ENCODE results near the gene CCDC90B. TPM values are rescaled to one million over a fixed set of nuclear protein-coding genes. Genes with fewer than 3 reads are reported as not detected.
A peak's percentile ranks its signal among the peaks of the same experiment; 100 is the strongest.

Gene CCDC90B
- total RNA-seq, 1 donor from 2014 or later: 23.4 TPM

DNA sequence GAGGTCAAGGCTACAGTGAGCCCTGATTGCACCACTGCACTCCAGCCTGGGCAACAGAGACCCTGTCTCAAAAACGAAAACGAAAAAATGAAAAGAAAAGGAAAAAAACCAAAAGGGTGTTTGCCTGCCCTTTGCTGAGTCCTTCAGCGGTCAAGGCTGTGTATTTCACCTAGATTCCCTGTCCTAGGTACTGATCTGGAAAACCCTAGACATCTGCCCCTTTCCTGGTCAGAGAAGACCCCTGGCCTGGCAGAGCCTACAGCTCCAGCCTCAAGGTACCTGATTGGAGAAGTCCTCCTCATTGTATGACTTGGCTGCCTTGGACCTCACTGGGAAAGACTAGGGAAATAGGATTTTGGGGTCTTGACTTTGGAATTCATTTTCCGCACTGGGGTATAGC is 8.0 kb upstream of the CCDC90B start:
- Histone ChIP-seq H3K4me1 (peaks cover 5% of the 10 kb centered on the region), H3K9me3 (no peaks in the 10 kb centered on the region), H3K4me3 (no peak overlapping the region), H3K27me3 (no peaks in the 10 kb centered on the region), H3K27ac (no peak overlapping the region), H3K36me3 (no peaks in the 10 kb centered on the region)
- intact Hi-C loops (cut with DNase I): no loop called here
- DNase-seq (no peak), ATAC-seq (no peak)
- TF ChIP-seq, protein P1, sequence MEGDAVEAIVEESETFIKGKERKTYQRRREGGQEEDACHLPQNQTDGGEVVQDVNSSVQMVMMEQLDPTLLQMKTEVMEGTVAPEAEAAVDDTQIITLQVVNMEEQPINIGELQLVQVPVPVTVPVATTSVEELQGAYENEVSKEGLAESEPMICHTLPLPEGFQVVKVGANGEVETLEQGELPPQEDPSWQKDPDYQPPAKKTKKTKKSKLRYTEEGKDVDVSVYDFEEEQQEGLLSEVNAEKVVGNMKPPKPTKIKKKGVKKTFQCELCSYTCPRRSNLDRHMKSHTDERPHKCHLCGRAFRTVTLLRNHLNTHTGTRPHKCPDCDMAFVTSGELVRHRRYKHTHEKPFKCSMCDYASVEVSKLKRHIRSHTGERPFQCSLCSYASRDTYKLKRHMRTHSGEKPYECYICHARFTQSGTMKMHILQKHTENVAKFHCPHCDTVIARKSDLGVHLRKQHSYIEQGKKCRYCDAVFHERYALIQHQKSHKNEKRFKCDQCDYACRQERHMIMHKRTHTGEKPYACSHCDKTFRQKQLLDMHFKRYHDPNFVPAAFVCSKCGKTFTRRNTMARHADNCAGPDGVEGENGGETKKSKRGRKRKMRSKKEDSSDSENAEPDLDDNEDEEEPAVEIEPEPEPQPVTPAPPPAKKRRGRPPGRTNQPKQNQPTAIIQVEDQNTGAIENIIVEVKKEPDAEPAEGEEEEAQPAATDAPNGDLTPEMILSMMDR (IDR thresholded peaks at IDR 0.05): no peak

DNA sequence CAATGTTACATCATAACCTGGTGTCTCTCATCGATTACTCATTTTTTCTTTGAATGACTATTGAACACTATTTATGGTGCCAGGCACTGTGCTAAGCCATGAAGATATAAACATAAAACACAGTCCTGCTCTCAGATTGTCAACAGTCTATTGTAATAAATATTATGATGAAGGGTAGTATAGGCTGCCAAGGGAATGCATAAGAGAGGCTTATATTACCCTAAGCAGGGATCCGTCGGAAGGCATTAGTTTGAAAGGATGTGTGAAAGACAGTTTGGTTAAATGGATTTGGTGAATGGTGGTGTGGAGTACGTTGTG is 7.2 kb upstream of the CCDC90B start:
- no peak for ATAC-seq
- DNase-seq: no peak
- Histone ChIP-seq H3K4me1 (peaks cover 5% of the 10 kb centered on the region), H3K4me3 (no peak overlapping the region), H3K9me3 (no peaks in the 10 kb centered on the region), H3K36me3 (no peaks in the 10 kb centered on the region), H3K27ac (no peak overlapping the region), H3K27me3 (no peaks in the 10 kb centered on the region)
- TF ChIP-seq, protein P1 (IDR thresholded peaks at IDR 0.05): no peak
- intact Hi-C loops (cut with DNase I): no loop called here

DNA sequence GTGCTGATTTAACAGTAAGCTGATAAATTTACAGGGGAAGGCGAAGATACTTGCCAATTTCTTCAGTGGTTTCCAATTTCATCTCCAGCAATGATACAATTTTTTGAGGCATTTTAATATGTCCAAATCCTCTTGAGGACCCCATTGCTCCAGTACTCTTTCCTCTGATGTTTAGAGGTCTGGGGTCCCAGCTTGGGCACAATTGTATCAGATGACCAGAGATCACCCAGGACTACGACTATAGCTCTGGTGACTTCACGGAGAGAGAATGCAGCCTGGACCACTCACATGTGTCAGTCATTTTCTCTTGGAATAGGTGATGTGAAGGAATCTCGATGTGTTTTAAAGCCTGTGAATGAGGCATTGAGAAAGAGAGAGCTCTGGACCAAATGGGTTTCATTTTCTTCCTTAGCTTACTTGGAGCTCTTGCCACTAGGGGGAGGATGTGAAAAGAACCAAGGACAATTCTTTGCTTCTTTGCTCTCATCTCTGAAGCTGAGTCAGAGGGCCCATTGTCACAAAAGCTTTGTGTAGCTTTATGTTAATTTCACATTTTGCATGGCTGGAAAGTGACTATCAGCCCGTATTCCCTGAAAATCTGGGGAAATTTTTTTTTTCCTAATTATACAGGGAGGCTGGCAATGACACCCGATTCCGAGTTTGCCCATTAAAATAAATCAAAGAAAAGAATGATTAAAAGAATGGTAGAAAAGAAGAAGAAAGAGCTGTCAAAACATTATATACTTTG is 6.7 kb upstream of the CCDC90B start:
- H3K4me3 ChIP-seq: no peak overlapping the region

DNA sequence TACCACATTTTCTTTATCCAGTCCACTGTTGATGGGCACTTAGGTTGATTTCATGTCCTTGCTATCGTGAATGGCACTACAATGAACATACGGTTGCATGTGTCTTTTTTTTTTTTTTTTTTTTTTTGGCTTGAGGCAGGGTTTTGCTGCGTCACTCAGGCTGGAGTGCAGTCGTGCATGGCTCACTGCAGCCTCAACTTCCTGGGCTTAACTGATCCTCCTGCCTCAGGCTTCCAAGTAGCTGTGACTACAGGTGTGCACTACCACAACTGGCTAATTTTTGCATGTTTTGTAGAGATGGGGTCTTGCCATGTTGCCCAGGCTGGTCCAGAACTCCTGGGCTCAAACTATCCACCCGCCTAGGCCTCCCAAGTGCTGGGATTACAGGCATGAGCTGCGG is 1.5 kb upstream of the CCDC90B start:
- H3K27me3 ChIP-seq: no peaks in the 10 kb centered on the region
- H3K4me1 ChIP-seq: peaks cover 12% of the 10 kb centered on the region
- no peaks in the 10 kb centered on the region for H3K9me3 ChIP-seq
- intact Hi-C loops (cut with DNase I): no loop called here
- TF ChIP-seq, protein P1 (IDR thresholded peaks at IDR 0.05): no peak
- no peak overlapping the region for H3K27ac ChIP-seq
- no peak overlapping the region for H3K4me3 ChIP-seq
- no peaks in the 10 kb centered on the region for H3K36me3 ChIP-seq
- ATAC-seq (no peak), DNase-seq (no peak)

More for the DNA sequence above, 6.7 kb upstream of the CCDC90B start:
- Histone ChIP-seq H3K27ac (no peak overlapping the region), H3K27me3 (no peaks in the 10 kb centered on the region), H3K4me1 (peaks cover 5% of the 10 kb centered on the region), H3K36me3 (no peaks in the 10 kb centered on the region), H3K9me3 (no peaks in the 10 kb centered on the region)
- TF ChIP-seq, protein P1 (IDR thresholded peaks at IDR 0.05): peak; percentile 71
- ATAC-seq (peak; percentile 84), DNase-seq (no peak)
- intact Hi-C loops (cut with DNase I): no loop called here

DNA sequence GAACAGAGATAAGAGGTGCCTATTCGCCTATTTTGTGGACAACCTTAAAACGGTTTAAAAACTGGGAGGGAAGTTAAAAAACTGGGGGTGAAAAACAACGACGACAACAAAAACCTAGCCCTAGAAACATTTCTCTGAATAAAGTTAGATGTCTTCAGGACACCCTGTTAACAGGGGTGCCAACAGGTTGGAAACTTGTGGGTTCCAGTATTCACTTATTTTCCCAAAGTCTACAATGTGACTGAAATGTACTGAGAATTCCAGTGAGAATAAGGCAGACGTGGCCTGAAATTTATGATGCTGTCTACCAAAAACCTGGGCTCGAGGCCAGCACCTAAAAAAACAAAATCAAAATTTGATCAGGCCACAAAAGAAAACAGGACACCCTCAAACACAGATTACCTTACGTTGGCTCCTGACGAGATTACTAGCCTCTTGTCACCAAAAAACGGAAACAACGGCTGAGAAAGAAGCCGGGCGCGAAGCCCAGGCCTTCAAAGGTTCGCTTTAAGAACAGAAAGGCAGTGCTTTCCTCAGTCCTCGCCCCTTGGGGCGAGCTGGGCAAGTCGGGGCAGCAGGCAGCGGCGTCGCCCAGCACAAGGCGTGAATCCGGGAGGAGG is 906 bp downstream of the CCDC90B start:
- no peaks in the 10 kb centered on the region for H3K27me3 ChIP-seq
- DNase-seq (no peak), ATAC-seq (peak; percentile 73)
- no peaks in the 10 kb centered on the region for H3K9me3 ChIP-seq
- TF ChIP-seq, protein P1 (IDR thresholded peaks at IDR 0.05): no peak
- peak overlapping the region; percentile 98 for H3K27ac ChIP-seq
- peaks cover 19% of the 10 kb centered on the region for H3K4me1 ChIP-seq
- H3K4me3 ChIP-seq: peak overlapping the region; percentile 88
- intact Hi-C loops (cut with DNase I): no loop called here
- H3K36me3 ChIP-seq: no peaks in the 10 kb centered on the region

Data from upper lobe of right lung (tissue), 1 donor.